Measurements from ENCODE around the gene MED27.

GRCh38 chr9:131927091-131927490 lies 152.6 kb downstream of the MED27 start:
- TF ChIP-seq CTCF (IDR thresholded peaks at IDR 0.05; ENCODE audit: insufficient read depth, low read length) (no peak), POLR2AphosphoS5 (IDR thresholded peaks at IDR 0.05; ENCODE audit: low read depth) (no peak), GABPA (IDR thresholded peaks at IDR 0.05; ENCODE audit: low read depth) (no peak)

Data from HL-60 (cell line).